Coronary artery (tissue), 2 donors: ENCODE measurements around the gene STAP2.

ENCODE experiments used
- DNase-seq: peaks from one replicate; pipeline ENCODE4 v3.0.0-alpha.2; 2017; ENCODE audit warnings: low spot score
- H3K27ac ChIP-seq, 2 donors: fragments of 200-600 bp; sonication (generic); one replicate each; pipeline ENCODE4 v1.5.1; 2016 to 2019
- H3K4me3 ChIP-seq: fragments of 200-600 bp; sonication (generic); 2 replicates; pipeline ENCODE4 v1.5.1; 2016; ENCODE audit warnings: mild to moderate bottlenecking, moderate library complexity
- TF ChIP-seq, protein P1 (sequence below): fragments of 200-600 bp; sonication (generic); IDR thresholded peaks from one replicate; pipeline ENCODE4 v1.5.1; 2019; ENCODE audit warnings: antibody characterized with exemption

STAP2 gene

DNA sequence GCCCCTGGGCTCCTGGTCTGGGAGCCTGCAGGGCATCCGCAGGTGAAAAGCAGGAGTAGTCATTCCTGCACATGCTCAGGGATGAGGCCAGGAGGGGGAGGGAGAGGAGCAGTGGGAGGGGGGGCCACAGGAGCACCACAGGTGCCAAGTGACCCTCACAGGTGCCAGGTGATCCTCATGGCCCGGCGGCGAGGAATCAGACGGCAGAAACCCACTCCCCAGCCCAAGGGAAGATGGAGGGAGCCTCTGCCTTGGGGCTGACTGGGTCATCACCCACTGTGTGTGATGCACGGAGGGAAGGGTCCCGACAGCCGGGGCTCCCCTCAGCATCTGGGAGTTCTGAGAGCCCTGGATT lies 34.4 kb upstream of the STAP2 start:
- no peak for DNase-seq
- TF ChIP-seq, protein P1, sequence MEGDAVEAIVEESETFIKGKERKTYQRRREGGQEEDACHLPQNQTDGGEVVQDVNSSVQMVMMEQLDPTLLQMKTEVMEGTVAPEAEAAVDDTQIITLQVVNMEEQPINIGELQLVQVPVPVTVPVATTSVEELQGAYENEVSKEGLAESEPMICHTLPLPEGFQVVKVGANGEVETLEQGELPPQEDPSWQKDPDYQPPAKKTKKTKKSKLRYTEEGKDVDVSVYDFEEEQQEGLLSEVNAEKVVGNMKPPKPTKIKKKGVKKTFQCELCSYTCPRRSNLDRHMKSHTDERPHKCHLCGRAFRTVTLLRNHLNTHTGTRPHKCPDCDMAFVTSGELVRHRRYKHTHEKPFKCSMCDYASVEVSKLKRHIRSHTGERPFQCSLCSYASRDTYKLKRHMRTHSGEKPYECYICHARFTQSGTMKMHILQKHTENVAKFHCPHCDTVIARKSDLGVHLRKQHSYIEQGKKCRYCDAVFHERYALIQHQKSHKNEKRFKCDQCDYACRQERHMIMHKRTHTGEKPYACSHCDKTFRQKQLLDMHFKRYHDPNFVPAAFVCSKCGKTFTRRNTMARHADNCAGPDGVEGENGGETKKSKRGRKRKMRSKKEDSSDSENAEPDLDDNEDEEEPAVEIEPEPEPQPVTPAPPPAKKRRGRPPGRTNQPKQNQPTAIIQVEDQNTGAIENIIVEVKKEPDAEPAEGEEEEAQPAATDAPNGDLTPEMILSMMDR: no peak
- Histone ChIP-seq H3K27ac (peak overlapping the region; percentile 76 to 97), H3K4me3 (peak overlapping the region; percentile 50)

DNA sequence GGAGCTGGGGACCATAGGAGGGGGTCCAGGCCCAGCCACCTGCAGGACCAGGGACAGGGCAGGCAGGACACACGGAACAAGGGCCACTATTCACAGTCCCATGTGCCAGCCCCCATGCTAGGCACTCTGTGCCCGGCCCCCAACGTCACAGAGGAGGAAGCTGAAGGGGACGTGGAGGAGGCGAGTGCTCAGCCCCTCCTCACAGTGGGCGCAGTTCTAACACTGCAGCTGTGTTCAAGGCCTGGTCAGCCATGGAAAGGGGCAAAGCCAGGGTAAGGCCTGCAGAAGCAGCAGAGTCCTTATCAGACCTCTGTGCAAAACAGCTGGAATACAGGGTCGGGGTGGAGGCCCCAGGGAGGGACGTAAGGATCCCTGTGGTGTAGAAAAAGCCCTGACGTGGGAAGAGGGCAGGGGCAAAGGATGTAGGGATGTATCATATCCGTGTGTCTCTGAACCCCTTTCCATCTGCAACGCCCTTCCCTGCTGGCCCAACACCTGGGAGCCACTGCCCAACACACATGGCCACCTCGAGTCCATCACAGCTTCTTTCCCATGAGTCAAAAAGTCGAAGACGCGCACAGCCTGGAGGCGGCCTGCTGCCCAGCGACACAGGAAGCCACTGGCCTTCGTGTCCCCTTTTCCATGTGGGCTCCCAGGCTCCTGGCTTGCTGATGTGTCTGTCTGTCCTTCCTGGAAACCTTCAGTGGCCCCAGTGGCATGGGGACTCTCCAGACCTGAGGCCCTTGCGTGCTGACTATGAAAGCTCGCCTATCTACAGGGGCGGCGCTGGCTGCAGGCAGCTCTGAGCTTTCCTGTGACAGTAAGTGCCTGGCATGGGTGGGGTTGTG lies 33.8 kb upstream of the STAP2 start:
- H3K27ac ChIP-seq: peak overlapping the region; percentile 76 to 97
- DNase-seq: no peak
- TF ChIP-seq, protein P1: no peak
- no peak overlapping the region for H3K4me3 ChIP-seq

DNA sequence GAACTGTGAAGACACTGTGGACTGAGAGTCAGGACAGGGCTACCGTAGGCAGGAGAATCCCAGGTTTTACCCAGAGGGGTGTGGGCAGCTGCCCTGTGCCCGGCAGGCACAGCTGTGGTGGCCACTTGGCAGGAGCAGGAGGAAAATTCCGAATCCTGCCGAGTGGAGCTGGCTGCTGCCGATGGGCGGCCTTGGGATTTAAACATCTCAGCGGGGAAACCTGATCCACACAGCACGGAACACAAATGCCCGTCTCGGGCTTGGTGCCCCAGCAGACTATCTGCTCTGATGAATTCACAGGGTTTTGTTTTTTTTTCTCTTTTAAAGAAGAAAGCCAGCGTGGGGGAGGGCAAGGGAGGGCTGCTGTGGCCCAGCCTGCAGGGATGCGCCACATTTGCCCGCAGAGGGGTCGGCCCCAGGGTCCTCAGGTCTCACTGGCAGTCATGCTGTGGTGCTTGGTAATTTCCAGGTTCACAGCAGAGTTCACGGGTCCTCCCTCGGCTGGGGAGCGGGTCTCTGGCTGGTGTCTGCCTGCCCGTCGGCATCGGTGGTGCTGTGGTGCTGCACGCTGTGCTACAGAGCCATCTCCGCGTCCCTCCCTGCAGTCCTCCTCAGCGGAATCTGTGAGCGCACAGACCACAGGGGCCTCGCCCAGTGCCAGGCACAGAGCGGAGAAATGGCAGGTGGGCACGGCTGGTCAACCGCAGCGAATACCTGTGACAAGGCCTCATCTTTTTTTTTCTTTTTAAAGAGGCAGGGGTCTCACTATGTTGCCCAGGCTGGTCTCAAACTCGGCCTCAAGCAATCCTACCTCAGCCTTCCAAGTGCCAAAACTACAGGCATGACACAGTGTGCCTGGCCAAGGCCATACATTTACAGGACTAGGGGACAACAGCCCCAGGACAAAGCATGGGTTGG lies 32.9 kb upstream of the STAP2 start:
- TF ChIP-seq, protein P1: no peak
- no peak for DNase-seq
- H3K4me3 ChIP-seq: no peak overlapping the region
- H3K27ac ChIP-seq: peak overlapping the region in 1 of 2 donors; percentile 97

DNA sequence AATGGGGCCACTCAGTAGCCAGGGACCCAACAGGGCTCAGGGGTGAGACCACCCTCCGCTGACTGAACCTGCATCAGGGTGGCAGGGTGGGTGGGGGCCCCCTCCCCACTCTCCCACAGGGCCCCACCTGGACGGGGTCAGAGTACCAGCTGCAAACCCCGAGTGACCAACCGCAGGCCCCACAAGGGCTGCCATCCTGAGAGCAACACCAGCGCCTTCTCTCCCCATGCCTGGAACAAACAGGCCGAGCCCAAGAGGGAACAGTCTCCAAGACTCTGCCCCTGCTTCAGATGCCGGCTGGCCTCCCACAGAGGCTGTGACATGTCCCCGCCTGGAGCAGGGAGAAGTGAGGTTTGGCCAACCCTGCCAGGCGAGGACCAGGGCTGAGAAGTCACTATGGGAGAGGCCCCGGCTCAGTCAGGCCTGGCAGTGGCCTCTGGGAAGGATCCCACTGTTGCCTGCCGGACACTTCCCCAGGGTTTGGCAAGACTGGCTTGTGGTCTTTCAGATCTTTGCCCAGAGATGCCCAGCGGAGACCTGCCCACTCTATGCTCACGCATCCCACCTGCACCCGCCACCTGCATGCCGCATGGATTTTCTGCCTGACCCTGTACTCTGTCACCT lies 31.9 kb upstream of the STAP2 start:
- Histone ChIP-seq H3K27ac (peak overlapping the region in 1 of 2 donors; percentile 7), H3K4me3 (peak overlapping the region; percentile 56)
- TF ChIP-seq, protein P1: no peak
- DNase-seq: no peak

DNA sequence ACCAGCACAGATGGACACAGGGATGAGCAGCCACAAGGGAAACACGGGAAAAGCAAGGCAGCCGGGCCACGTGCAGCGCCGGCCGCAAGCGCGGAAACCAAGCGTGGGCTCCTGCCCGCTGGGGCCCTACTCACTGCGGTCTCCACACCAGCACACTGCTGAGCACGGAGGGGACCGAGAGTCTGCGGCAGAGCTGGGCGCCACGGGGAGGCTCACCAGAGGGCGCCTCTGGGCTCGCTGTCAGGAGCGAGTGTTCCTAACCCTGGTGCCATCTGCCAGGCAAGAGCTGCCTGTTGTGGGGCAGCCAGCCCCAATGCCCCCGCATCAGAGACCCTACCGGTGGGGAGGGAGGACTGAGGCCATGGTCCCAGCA lies 31.2 kb upstream of the STAP2 start:
- peak overlapping the region; percentile 56 for H3K4me3 ChIP-seq
- no peak for DNase-seq
- peak overlapping the region in 1 of 2 donors; percentile 7 for H3K27ac ChIP-seq
- TF ChIP-seq, protein P1: no peak

DNA sequence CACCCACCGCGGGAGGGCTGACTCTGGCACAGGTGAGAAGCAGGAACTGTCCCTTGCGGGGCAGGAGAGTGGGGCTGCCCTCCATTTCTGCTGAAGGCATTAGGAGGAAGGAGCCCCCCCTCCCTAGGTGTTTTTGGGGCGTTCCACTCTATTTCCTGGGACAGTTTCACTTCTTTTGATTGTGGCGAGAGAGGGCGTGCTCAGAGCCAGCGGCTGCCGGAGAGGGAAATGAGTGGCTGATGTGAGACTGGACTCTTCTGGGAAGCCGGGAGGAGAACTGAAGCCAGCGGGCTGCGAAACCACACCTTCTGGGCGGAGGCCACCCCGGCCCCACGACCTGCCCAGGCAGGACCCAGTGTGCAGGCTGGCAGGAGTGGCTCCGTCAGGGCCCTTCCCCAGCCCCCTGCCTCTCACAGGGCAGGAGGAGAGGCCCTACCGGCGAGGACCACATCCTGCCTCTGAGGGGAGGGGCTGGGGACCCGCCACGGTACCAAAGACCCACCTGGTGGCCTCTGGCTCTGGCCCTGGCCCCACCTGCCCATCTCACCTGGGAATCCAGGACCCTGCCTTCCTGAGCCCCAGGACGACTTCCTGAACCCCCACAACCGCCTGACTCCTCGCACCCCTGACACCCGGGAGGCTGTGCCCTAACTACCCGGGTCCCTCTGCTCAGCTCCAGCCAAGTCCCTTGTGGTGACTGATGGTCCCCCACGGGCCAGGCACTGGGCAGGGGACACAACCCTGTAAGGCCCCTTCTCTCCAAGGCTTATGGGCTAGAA lies 30.7 kb upstream of the STAP2 start:
- TF ChIP-seq, protein P1: no peak
- no peak for DNase-seq
- Histone ChIP-seq H3K27ac (peak overlapping the region in 1 of 2 donors; percentile 75), H3K4me3 (peak overlapping the region; percentile 56)
